HepG2 (cell line): ENCODE results near the gene TSPAN5. TPM values are rescaled to one million over a fixed set of nuclear protein-coding genes. Genes with fewer than 3 reads are reported as not detected.

Source experiments
- ATAC-seq: fragments of 200-7000 bp; cut with Tn5 transposase; 3 replicates; pipeline ENCODE4 v1.9.1; 2020; ENCODE audit warnings: mild to moderate bottlenecking, moderate library complexity
- BruUV-seq: library from RNA; stranded (reverse); fragments of 400-500 nt; replicated peaks from 2 replicates; lab custom pipeline; 2021; lab: Mats Ljungman, UMichigan
- CTCF ChIA-PET: fragments of 300-600 bp; formaldehyde crosslinking; extraction: SDS; loops from one replicate; lab custom pipeline; 2021; ENCODE audit warnings: low total read pairs, inconsistent platforms, low intra/inter-chr PET ratio; lab: Yijun Ruan, JAX
- POLR2A ChIA-PET: fragments of 350-600 bp; sonication (Branson Sonifier 250); formaldehyde crosslinking; loops from one replicate; lab custom pipeline; 2020; ENCODE audit warnings: antibody characterized with exemption, inconsistent platforms; lab: Yijun Ruan, JAX
- DNase-seq: peaks from one replicate; pipeline ENCODE4 v3.0.0-alpha.2; 2015; ENCODE audit warnings: low spot score
- FAIRE-seq: peaks from 3 replicates; lab custom pipeline; 2011; peaks lifted over from hg19 to GRCh38; lab: Jason Lieb, UNC
- H2AFZ ChIP-seq: one replicate; pipeline ENCODE4 v1.6.1; 2011; ENCODE audit warnings: low read length, inconsistent platforms
- H3K27ac ChIP-seq: fragments of 300-600 bp; 3 replicates; pipeline ENCODE4 v1.8.0; 2011; ENCODE audit warnings: mixed run types, mild to moderate bottlenecking, mixed read lengths, low read length, inconsistent platforms; ENCODE audit not compliant: insufficient read depth; ENCODE audit errors: extremely low read length
- H3K27me3 ChIP-seq, 2 experiments: fragments of 200-600 bp in 1 of 2; 2 replicates in 1 of 2; 3 replicates in 1 of 2; pipeline versions ENCODE4 v1.6.0 to v1.8.0; 2011; ENCODE audit warnings: low read length in 2 of 2, mild to moderate bottlenecking in 2 of 2, moderate library complexity in 2 of 2, inconsistent platforms in 1 of 2; ENCODE audit not compliant: insufficient read depth in 2 of 2, control insufficient read depth in 1 of 2
- H3K36me3 ChIP-seq, 2 experiments: fragments of 200-600 bp in 1 of 2; replicated peaks in 1 of 2; 2 replicates in 1 of 2; 3 replicates in 1 of 2; pipeline versions ENCODE4 v1.5.1 to v1.8.0; 2011; ENCODE audit warnings: low read length in 2 of 2, inconsistent platforms in 1 of 2; ENCODE audit not compliant: insufficient read depth in 2 of 2, control insufficient read depth in 1 of 2
- H3K4me1 ChIP-seq: 2 replicates; pipeline ENCODE4 v1.5.1; 2012; ENCODE audit warnings: low read length, inconsistent platforms; ENCODE audit not compliant: insufficient read depth
- H3K4me2 ChIP-seq: 2 replicates; pipeline ENCODE4 v1.6.0; 2011; ENCODE audit warnings: low read depth, low read length, inconsistent platforms
- H3K4me3 ChIP-seq, 3 experiments: fragments of 200-600 bp in 1 of 3; sonication (generic), shearing (Covaris generic) in 1 of 3; replicated peaks in 1 of 3; 2 replicates each; pipeline ENCODE4 v1.5.1; 2011 to 2016; ENCODE audit warnings: low read length in 3 of 3, inconsistent platforms in 2 of 3, low read depth in 2 of 3, mild to moderate bottlenecking in 2 of 3, control low read depth in 1 of 3, mixed read lengths in 1 of 3; ENCODE audit not compliant: insufficient read depth in 1 of 3
- H3K79me2 ChIP-seq: one replicate; pipeline ENCODE4 v1.6.1; 2011; ENCODE audit warnings: low read length, inconsistent platforms; ENCODE audit not compliant: insufficient read depth
- H3K9ac ChIP-seq: 2 replicates; pipeline ENCODE4 v1.6.0; 2011; ENCODE audit warnings: mild to moderate bottlenecking, low read depth, low read length, inconsistent platforms; ENCODE audit not compliant: insufficient read depth
- H3K9me3 ChIP-seq: 2 replicates; pipeline ENCODE4 v1.5.1; 2012; ENCODE audit warnings: mild to moderate bottlenecking, low read length
- H4K20me1 ChIP-seq: 2 replicates; pipeline ENCODE4 v1.6.0; 2011; ENCODE audit warnings: inconsistent platforms, mild to moderate bottlenecking, low read length, moderate library complexity; ENCODE audit not compliant: insufficient read depth
- ARID2 ChIP-seq: sonication (generic); formaldehyde crosslinking; IDR thresholded peaks from 2 replicates; pipeline ENCODE4 v1.8.1; 2022; ENCODE audit warnings: mild to moderate bottlenecking, missing genetic modification reagents, borderline replicate concordance
- CBX1 ChIP-seq: IDR thresholded peaks from one replicate; pipeline ENCODE4 v1.6.1; 2016; ENCODE audit warnings: antibody characterized with exemption, low read depth
- FOSL1 ChIP-seq: sonication (generic); formaldehyde crosslinking; IDR thresholded peaks from 2 replicates; pipeline ENCODE4 v1.9.0; 2021; ENCODE audit warnings: missing genetic modification reagents, borderline replicate concordance
- KLF16 ChIP-seq, 2 experiments: sonication (generic) in 1 of 2; formaldehyde crosslinking in 1 of 2; IDR thresholded peaks; 2 replicates each; pipeline versions ENCODE4 v1.6.1 to v1.8.0; 2016 to 2023; ENCODE audit warnings: missing genetic modification reagents in 2 of 2, missing compliant biosample characterization in 1 of 2
- PCBP2 ChIP-seq: fragments of 200-400 bp; formaldehyde crosslinking; optimal IDR thresholded peaks from 2 replicates; pipeline ENCODE3; 2018; ENCODE audit warnings: low read length, low read depth; ENCODE audit not compliant: poor library complexity, severe bottlenecking
- SOX6 ChIP-seq, 2 experiments: fragments of 450-650 bp in 1 of 2; sonication (generic) in 1 of 2; formaldehyde crosslinking in 1 of 2; IDR thresholded peaks; 2 replicates each; pipeline versions ENCODE4 v1.4.0 to v1.6.1; 2017 to 2020; ENCODE audit warnings: antibody characterized with exemption in 1 of 2, mild to moderate bottlenecking in 1 of 2, missing genetic modification reagents in 1 of 2
- TAF1 ChIP-seq: sonication (generic); formaldehyde crosslinking; IDR thresholded peaks from 2 replicates; pipeline ENCODE4 v1.4.0; 2020; ENCODE audit warnings: missing genetic modification reagents
- TARDBP ChIP-seq: sonication (generic); formaldehyde crosslinking; IDR thresholded peaks from 2 replicates; pipeline ENCODE4 v1.8.0; 2022; ENCODE audit warnings: mild to moderate bottlenecking, missing genetic modification reagents
- ZEB1 ChIP-seq: IDR thresholded peaks from 2 replicates; pipeline ENCODE4 v1.6.1; 2012; ENCODE audit warnings: mild to moderate bottlenecking, low read depth, inconsistent platforms; ENCODE audit not compliant: insufficient replicate concordance
- ZFP62 ChIP-seq: sonication (generic); formaldehyde crosslinking; IDR thresholded peaks from 2 replicates; pipeline ENCODE4 v1.4.0; 2020; ENCODE audit warnings: missing genetic modification reagents
- ZNF333 ChIP-seq: sonication (generic); formaldehyde crosslinking; IDR thresholded peaks from 2 replicates; pipeline ENCODE4 v1.4.0; 2020; ENCODE audit warnings: mild to moderate bottlenecking, missing genetic modification reagents, borderline replicate concordance
- ZNF572 ChIP-seq: sonication (generic); formaldehyde crosslinking; IDR thresholded peaks from 2 replicates; pipeline ENCODE4 v1.5.1; 2020; ENCODE audit warnings: mild to moderate bottlenecking, missing genetic modification reagents
- ZNF746 ChIP-seq: sonication (generic); formaldehyde crosslinking; IDR thresholded peaks from 2 replicates; pipeline ENCODE4 v1.8.0; 2022; ENCODE audit warnings: mild to moderate bottlenecking, missing genetic modification reagents
- WGBS: methylation state at CpG from one replicate; pipeline ENCODE4 v1.1.6; 2017; ENCODE audit warnings: low lambda C conversion rate; 5-methylcytosine and 5-hydroxymethylcytosine counted together
- in situ Hi-C: cut with HindIII; loops from 2 replicates; pipeline ENCODE4 v1.10.0; 2017; ENCODE audit warnings: low pct_unique_long_range_greater_than_20kb; ENCODE audit not compliant: extremely low pct_ligation_motif_present
- intact Hi-C: fragments of 100-400 bp; cut with micrococcal nuclease; formaldehyde crosslinking; loops from one replicate; pipeline ENCODE4 v1.10.0; 2022; ENCODE audit not compliant: unreplicated experiment
- polyA plus RNA-seq, 8 experiments: library from polyadenylated mRNA; depleted of rRNA in 3 of 8; stranded (reverse) in 7 of 8; unstranded in 1 of 8; fragments of >200 nt; fragmentation: Illumina TruSeq in 4 of 8; extraction: Trizol in 4 of 8; gene quantifications; 2 replicates each; pipeline versions ENCODE4 v1.2.1 to v1.2.3, GENCODE V29; 2011 to 2016; ENCODE audit warnings: low read depth in 4 of 8, missing spikeins in 1 of 8, mixed read lengths in 1 of 8; ENCODE audit not compliant: insufficient read depth in 1 of 8
- total RNA-seq, 5 experiments: library from RNA; depleted of rRNA; stranded (reverse); fragments of >200 nt; fragmentation: Illumina TruSeq; extraction: Trizol; gene quantifications; 2 replicates each; pipeline ENCODE4 v1.2.3, GENCODE V29; 2016; ENCODE audit warnings: low read depth in 1 of 5
- TF ChIP-seq, protein P1 (sequence below): sonication (generic); formaldehyde crosslinking; IDR thresholded peaks from 2 replicates; pipeline ENCODE4 v1.5.1; 2020; ENCODE audit warnings: missing genetic modification reagents, mild to moderate bottlenecking, borderline replicate concordance
- TF ChIP-seq, protein P2 (sequence below): sonication (generic); formaldehyde crosslinking; IDR thresholded peaks from 2 replicates; pipeline ENCODE4 v1.8.0; 2022; ENCODE audit warnings: missing genetic modification reagents, low read depth, mild to moderate bottlenecking, borderline replicate concordance
- TF ChIP-seq, protein P3 (sequence below): sonication (generic); formaldehyde crosslinking; IDR thresholded peaks from 2 replicates; pipeline ENCODE4 v1.5.0; 2020; ENCODE audit warnings: missing genetic modification reagents

The TSPAN5 gene
- total and polyA plus RNA-seq, 2 of the 13 experiments (the other 11 are each of a cell fraction or from before 2014, with no cell fraction given): 0.20 to 0.53 TPM

DNA sequence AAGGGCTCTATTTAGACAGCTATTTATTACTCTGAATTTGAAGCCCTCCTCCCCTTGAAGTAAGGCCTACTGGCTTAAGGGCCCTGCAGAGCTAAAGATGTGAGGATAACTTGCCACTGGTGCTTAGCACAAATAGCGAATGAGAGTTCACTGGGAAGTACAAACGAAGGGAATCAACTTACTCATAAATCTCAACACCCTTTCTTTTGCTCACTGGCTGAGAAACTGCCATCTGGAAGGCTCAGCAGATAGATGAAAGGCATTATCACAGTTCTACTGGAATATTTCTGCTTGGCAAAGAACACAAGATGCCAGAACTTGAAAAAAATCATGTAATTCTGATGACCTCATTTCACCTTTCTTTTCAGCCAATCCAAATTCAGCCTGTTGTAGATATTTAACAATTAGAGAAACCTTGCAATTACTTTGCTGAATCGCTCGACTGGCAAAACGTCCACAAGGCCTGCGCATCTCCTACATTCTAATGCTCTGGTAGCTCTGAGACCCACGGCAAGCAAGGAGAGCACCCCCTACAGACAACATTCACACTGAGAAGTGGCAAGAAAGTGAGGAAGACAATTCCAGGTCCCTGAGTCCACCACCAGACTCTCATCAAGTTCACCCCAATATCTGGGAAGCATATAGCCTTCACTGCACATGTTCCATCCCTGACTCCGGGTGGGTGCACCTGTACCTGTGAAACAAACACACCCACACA, 27.5 kb downstream of the TSPAN5 start (continued):
- TF ChIP-seq SOX6 (IDR thresholded peaks at IDR 0.05): no peak
- TF ChIP-seq SOX6 (CRISPR knock-in tag; IDR thresholded peaks at IDR 0.05): no peak
- TF ChIP-seq, protein P1, sequence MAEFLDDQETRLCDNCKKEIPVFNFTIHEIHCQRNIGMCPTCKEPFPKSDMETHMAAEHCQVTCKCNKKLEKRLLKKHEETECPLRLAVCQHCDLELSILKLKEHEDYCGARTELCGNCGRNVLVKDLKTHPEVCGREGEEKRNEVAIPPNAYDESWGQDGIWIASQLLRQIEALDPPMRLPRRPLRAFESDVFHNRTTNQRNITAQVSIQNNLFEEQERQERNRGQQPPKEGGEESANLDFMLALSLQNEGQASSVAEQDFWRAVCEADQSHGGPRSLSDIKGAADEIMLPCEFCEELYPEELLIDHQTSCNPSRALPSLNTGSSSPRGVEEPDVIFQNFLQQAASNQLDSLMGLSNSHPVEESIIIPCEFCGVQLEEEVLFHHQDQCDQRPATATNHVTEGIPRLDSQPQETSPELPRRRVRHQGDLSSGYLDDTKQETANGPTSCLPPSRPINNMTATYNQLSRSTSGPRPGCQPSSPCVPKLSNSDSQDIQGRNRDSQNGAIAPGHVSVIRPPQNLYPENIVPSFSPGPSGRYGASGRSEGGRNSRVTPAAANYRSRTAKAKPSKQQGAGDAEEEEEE (CRISPR knock-in tag): no peak
- TF ChIP-seq ZEB1: no peak
- TF ChIP-seq ZNF572 (CRISPR knock-in tag): no peak
- no peak for TF ChIP-seq KLF16 (CRISPR knock-in tag; IDR thresholded peaks at IDR 0.05)
- TF ChIP-seq, all 625 proteins: peak for 0

DNA sequence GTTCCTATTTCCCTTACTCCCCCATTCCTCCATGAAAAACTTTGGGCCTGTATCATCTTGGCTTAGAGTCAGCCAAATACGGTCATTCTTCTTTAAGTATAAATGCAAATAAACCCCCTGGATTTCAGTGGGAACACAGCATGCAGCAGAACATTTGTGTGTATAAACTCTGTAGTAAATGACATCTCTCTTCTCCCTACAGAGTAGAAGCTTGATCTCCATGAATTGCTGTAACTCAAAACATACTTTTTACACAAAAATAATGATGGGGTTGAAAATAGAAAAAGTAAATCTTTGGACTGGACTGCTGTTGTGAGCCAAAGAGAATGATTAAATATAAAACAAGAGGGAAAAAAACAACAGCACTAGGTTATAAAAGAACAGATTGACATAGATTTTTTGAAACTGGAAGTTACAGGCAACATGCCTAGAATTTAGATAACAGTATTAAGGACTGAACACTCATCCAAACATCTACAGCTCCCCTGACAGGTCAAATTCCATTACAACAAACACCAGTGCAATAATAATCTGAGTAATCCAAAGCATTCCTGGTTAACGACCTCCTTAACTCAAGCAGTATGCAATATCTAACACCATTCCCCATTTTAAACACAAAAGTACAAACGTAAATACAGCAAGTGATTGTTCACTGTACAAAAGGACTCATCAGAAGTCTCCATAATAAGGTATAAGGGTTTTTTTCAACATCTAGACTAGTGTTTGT, 30.7 kb downstream of the TSPAN5 start:
- no peak overlapping the region for H3K9ac ChIP-seq
- H3K9me3 ChIP-seq: no peaks in the 10 kb centered on the region
- intact Hi-C loops: no loop called here
- no peaks in the 10 kb centered on the region for H4K20me1 ChIP-seq
- H3K27ac ChIP-seq: no peak overlapping the region
- no peak for DNase-seq
- CTCF ChIA-PET: no interaction called here
- no peaks in the 10 kb centered on the region for H3K36me3 ChIP-seq
- POLR2A ChIA-PET: no interaction called here
- 0 out of 2 replicates have a peak, but pooled peaks cover 7% of the 10 kb centered on the region for H3K4me1 ChIP-seq
- H3K79me2 ChIP-seq: no peaks in the 10 kb centered on the region
- no peak overlapping the region for H3K4me2 ChIP-seq
- ATAC-seq: no peak
- WGBS: 17% methylated on average over 3 of the region's 3 CpGs
- no peak overlapping the region for H2AFZ ChIP-seq
- TF ChIP-seq ZNF746 (CRISPR knock-in tag): no peak
- no peak for TF ChIP-seq TAF1 (CRISPR knock-in tag)
- TF ChIP-seq, protein P2, sequence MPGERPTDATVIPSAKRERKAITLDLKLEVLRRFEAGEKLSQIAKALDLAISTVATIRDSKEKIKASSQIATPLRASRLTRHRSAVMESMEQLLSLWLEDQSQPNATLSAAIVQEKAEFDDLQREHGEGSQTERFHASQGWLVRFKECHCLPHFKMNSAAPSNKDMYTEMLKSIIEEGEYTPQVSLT (CRISPR knock-in tag): no peak
- TF ChIP-seq FOSL1 (CRISPR knock-in tag): no peak
- no peak for TF ChIP-seq CBX1
- TF ChIP-seq ZNF333 (CRISPR knock-in tag): no peak
- TF ChIP-seq, protein P3, sequence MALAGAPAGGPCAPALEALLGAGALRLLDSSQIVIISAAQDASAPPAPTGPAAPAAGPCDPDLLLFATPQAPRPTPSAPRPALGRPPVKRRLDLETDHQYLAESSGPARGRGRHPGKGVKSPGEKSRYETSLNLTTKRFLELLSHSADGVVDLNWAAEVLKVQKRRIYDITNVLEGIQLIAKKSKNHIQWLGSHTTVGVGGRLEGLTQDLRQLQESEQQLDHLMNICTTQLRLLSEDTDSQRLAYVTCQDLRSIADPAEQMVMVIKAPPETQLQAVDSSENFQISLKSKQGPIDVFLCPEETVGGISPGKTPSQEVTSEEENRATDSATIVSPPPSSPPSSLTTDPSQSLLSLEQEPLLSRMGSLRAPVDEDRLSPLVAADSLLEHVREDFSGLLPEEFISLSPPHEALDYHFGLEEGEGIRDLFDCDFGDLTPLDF: no peak
- TF ChIP-seq TARDBP (CRISPR knock-in tag): no peak
- no peak for TF ChIP-seq ARID2 (CRISPR knock-in tag)
- TF ChIP-seq ZFP62 (CRISPR knock-in tag): no peak
- TF ChIP-seq PCBP2: no peak
- H3K27me3 ChIP-seq: peaks cover 0 to 5% of the 10 kb centered on the region in 2 experiments; a peak in 1 of 5 replicates
- in situ Hi-C loops: no loop called here
- FAIRE-seq: no peak
- H3K4me3 ChIP-seq: no peak overlapping the region
- no TSS peak for BruUV-seq
